SK-N-SH treated with all-trans-retinoic acid at 6 μM for 48 hours (cell line): ENCODE results near the gene MGMT.

Source experiments
- ATAC-seq: fragments of 200-7000 bp; cut with Tn5 transposase; 3 replicates; pipeline ENCODE4 v1.9.1; 2020; ENCODE audit warnings: mild to moderate bottlenecking, moderate library complexity
- ARNTL ChIP-seq: fragments of 450-650 bp; formaldehyde crosslinking; IDR thresholded peaks from 2 replicates; pipeline ENCODE4 v1.5.0; 2020; ENCODE audit warnings: low read depth, mild to moderate bottlenecking, moderate library complexity, borderline replicate concordance
- BACH2 ChIP-seq: fragments of 250-450 bp; sonication (Bioruptor Pico); IDR thresholded peaks from 2 replicates; pipeline ENCODE4 v1.9.0; 2021; ENCODE audit warnings: mild to moderate bottlenecking, borderline replicate concordance
- CSDC2 ChIP-seq: fragments of 250-450 bp; sonication (Bioruptor Pico); IDR thresholded peaks from 2 replicates; pipeline ENCODE4 v1.5.0; 2020; ENCODE audit warnings: mild to moderate bottlenecking, moderate library complexity
- CSRNP3 ChIP-seq: fragments of 250-450 bp; sonication (Bioruptor Pico); IDR thresholded peaks from 2 replicates; pipeline ENCODE4 v1.5.1; 2021; ENCODE audit warnings: mild to moderate bottlenecking, moderate library complexity
- GLIS3 ChIP-seq: fragments of 250-450 bp; sonication (Bioruptor Pico); IDR thresholded peaks from 2 replicates; pipeline ENCODE4 v1.5.0; 2020; ENCODE audit warnings: mild to moderate bottlenecking, moderate library complexity
- ISL1 ChIP-seq: fragments of 250-450 bp; sonication (Bioruptor Pico); IDR thresholded peaks from 2 replicates; pipeline ENCODE4 v2.1.2; 2022; ENCODE audit warnings: mild to moderate bottlenecking, moderate library complexity
- OSR1 ChIP-seq: fragments of 250-450 bp; sonication (Bioruptor Pico); IDR thresholded peaks from 2 replicates; pipeline ENCODE4 v1.8.0; 2022; ENCODE audit warnings: moderate library complexity, mild to moderate bottlenecking, inconsistent platforms
- PATZ1 ChIP-seq: fragments of 250-450 bp; sonication (Bioruptor Pico); IDR thresholded peaks from 2 replicates; pipeline ENCODE4 v1.8.0; 2020; ENCODE audit warnings: mild to moderate bottlenecking, moderate library complexity, borderline replicate concordance
- PPARA ChIP-seq: fragments of 250-450 bp; sonication (Bioruptor Pico); IDR thresholded peaks from 2 replicates; pipeline ENCODE4 v1.5.0; 2020; ENCODE audit warnings: mild to moderate bottlenecking, borderline replicate concordance
- RARB ChIP-seq: fragments of 250-450 bp; sonication (Bioruptor Pico); IDR thresholded peaks from 2 replicates; pipeline ENCODE4 v1.8.0; 2021; ENCODE audit warnings: mild to moderate bottlenecking, moderate library complexity
- SNAI2 ChIP-seq: fragments of 250-450 bp; sonication (Bioruptor Pico); IDR thresholded peaks from 2 replicates; pipeline ENCODE4 v1.5.0; 2020; ENCODE audit warnings: mild to moderate bottlenecking, moderate library complexity
- TCF4 ChIP-seq: fragments of 250-450 bp; sonication (Bioruptor Pico); IDR thresholded peaks from 2 replicates; pipeline ENCODE4 v1.8.0; 2021; ENCODE audit warnings: mild to moderate bottlenecking, moderate library complexity, borderline replicate concordance
- TOX ChIP-seq: fragments of 250-450 bp; sonication (Bioruptor Pico); IDR thresholded peaks from 2 replicates; pipeline ENCODE4 v1.8.0; 2021; ENCODE audit warnings: mild to moderate bottlenecking, moderate library complexity, borderline replicate concordance
- TSHZ2 ChIP-seq: fragments of 250-450 bp; sonication (Bioruptor Pico); IDR thresholded peaks from 2 replicates; pipeline ENCODE4 v1.5.0; 2020; ENCODE audit warnings: mild to moderate bottlenecking, moderate library complexity
- ZC3H10 ChIP-seq: fragments of 250-450 bp; sonication (Bioruptor Pico); IDR thresholded peaks from 2 replicates; pipeline ENCODE4 v1.5.1; 2021; ENCODE audit warnings: mild to moderate bottlenecking, moderate library complexity
- ZFP3 ChIP-seq: fragments of 250-450 bp; sonication (Bioruptor Pico); IDR thresholded peaks from 2 replicates; pipeline ENCODE4 v1.5.0; 2020; ENCODE audit warnings: mild to moderate bottlenecking, moderate library complexity
- ZFP30 ChIP-seq: fragments of 450-650 bp; formaldehyde crosslinking; IDR thresholded peaks from 2 replicates; pipeline ENCODE4 v1.5.0; 2022; ENCODE audit warnings: mild to moderate bottlenecking, moderate library complexity
- ZNF565 ChIP-seq: fragments of 450-650 bp; formaldehyde crosslinking; conservative IDR thresholded peaks from 2 replicates; pipeline ENCODE4 v1.5.0; 2020; ENCODE audit warnings: low read depth, mild to moderate bottlenecking, moderate library complexity
- ZNF70 ChIP-seq: fragments of 450-650 bp; formaldehyde crosslinking; IDR thresholded peaks from 2 replicates; pipeline ENCODE4 v1.5.0; 2020; ENCODE audit warnings: mild to moderate bottlenecking, moderate library complexity
- ZNF8 ChIP-seq: fragments of 450-650 bp; formaldehyde crosslinking; IDR thresholded peaks from 2 replicates; pipeline ENCODE4 v1.5.0; 2020; ENCODE audit warnings: mild to moderate bottlenecking, moderate library complexity
- TF ChIP-seq, protein P1 (sequence below): fragments of 250-450 bp; sonication (Bioruptor Pico); IDR thresholded peaks from 2 replicates; pipeline ENCODE4 v1.8.0; 2021; ENCODE audit warnings: low read depth, mild to moderate bottlenecking, moderate library complexity, borderline replicate concordance

Gene MGMT

DNA sequence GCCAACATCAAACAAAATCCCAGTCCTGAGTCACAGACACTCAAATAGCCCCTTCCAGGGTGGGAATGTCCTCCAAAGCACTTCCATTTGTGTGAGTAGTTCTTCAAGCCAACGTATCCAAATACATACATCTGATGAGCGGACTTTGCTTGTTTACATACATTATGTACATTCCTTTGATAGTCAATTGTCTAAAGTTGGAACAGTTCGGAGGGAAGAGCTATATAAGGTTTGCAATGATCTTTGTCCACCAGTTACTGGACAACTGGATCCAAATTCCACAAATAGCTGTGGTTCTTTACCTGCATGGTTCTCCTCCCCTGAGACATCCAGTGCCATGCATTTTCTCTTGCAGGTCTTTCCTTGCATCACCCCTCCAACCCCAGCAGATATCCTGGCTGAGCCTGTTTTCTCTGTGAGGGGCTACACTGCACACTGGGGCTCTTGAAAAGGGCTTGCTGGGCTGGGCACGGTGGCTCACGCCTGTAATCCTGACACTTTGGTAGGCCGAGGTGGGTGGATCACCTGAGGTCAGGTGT, 4.7 kb upstream of the MGMT start:
- ATAC-seq: no peak
- TF ChIP-seq ZNF565 (CRISPR knock-in tag): no peak
- TF ChIP-seq ZC3H10 (CRISPR knock-in tag): no peak
- TF ChIP-seq TSHZ2 (CRISPR knock-in tag): no peak
- no peak for TF ChIP-seq ZFP30 (CRISPR knock-in tag)
- no peak for TF ChIP-seq ZNF70
- TF ChIP-seq ZNF8 (CRISPR knock-in tag): no peak
- no peak for TF ChIP-seq BACH2 (CRISPR knock-in tag)
- no peak for TF ChIP-seq PPARA
- TF ChIP-seq SNAI2: no peak
- TF ChIP-seq PATZ1 (CRISPR knock-in tag): no peak
- TF ChIP-seq CSRNP3 (CRISPR knock-in tag): no peak
- no peak for TF ChIP-seq ISL1
- no peak for TF ChIP-seq TCF4 (CRISPR knock-in tag)
- no peak for TF ChIP-seq RARB (CRISPR knock-in tag)
- TF ChIP-seq ARNTL (CRISPR knock-in tag): no peak
- no peak for TF ChIP-seq TOX (CRISPR knock-in tag)
- TF ChIP-seq ZFP3 (CRISPR knock-in tag): no peak
- no peak for TF ChIP-seq GLIS3 (CRISPR knock-in tag)
- TF ChIP-seq, all 23 proteins: peak for 0

GRCh38 chr10:129464251-129464650, 2.8 kb upstream of the MGMT start:
- no peak for TF ChIP-seq ZNF70
- TF ChIP-seq CSDC2 (CRISPR knock-in tag): no peak
- TF ChIP-seq, protein P1, sequence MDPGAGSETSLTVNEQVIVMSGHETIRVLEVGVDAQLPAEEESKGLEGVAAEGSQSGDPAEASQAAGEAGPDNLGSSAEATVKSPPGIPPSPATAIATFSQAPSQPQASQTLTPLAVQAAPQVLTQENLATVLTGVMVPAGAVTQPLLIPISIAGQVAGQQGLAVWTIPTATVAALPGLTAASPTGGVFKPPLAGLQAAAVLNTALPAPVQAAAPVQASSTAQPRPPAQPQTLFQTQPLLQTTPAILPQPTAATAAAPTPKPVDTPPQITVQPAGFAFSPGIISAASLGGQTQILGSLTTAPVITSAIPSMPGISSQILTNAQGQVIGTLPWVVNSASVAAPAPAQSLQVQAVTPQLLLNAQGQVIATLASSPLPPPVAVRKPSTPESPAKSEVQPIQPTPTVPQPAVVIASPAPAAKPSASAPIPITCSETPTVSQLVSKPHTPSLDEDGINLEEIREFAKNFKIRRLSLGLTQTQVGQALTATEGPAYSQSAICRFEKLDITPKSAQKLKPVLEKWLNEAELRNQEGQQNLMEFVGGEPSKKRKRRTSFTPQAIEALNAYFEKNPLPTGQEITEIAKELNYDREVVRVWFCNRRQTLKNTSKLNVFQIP (CRISPR knock-in tag): no peak
- TF ChIP-seq PPARA: no peak
- no peak for TF ChIP-seq ISL1
- no peak for TF ChIP-seq ZNF8 (CRISPR knock-in tag)
- TF ChIP-seq RARB (CRISPR knock-in tag): no peak
- no peak for TF ChIP-seq GLIS3 (CRISPR knock-in tag)
- TF ChIP-seq OSR1 (CRISPR knock-in tag): no peak
- TF ChIP-seq, all 23 proteins: peak for 0
- no peak for ATAC-seq

- no peak for TF ChIP-seq ZNF8 (CRISPR knock-in tag)
- no peak for TF ChIP-seq BACH2 (CRISPR knock-in tag)
- TF ChIP-seq ZNF70: no peak
- no peak for TF ChIP-seq ARNTL (CRISPR knock-in tag)
- TF ChIP-seq, protein P1 (CRISPR knock-in tag): no peak
- TF ChIP-seq ZFP3 (CRISPR knock-in tag): no peak
- no peak for TF ChIP-seq CSRNP3 (CRISPR knock-in tag)
- no peak for TF ChIP-seq ZNF565 (CRISPR knock-in tag)
- ATAC-seq: no peak
Observed at GRCh38 chr10:129465796-129466702, 992 bp upstream of the MGMT start.
